Lung (tissue), 12 donors: Measurements from ENCODE around the gene OR56A1. TPM values are rescaled to one million over a fixed set of nuclear protein-coding genes. Genes with fewer than 3 reads are reported as not detected.

Source experiments
- ATAC-seq: fragments of 200-7000 bp; cut with Tn5 transposase; one replicate; pipeline ENCODE4 v1.9.1; 2020; ENCODE audit warnings: moderate number of reproducible peaks; ENCODE audit not compliant: insufficient read depth, low FRiP score
- DNase-seq, 3 donors: peaks; one replicate each; pipeline ENCODE4 v3.0.0-alpha.2; 2013 to 2017
- H3K27ac ChIP-seq, 2 donors: one replicate each; pipeline ENCODE4 v1.5.1; 2013; ENCODE audit warnings: mild to moderate bottlenecking in 2 of 2, moderate library complexity in 2 of 2, control low read depth in 1 of 2, inconsistent platforms in 1 of 2, low read depth in 1 of 2, low read length in 1 of 2
- H3K27me3 ChIP-seq, 3 donors: one replicate each; pipeline ENCODE4 v1.5.1; 2013; ENCODE audit warnings: low read length in 2 of 3; ENCODE audit not compliant: control insufficient read depth in 3 of 3, insufficient read depth in 3 of 3
- H3K36me3 ChIP-seq, 4 donors: one replicate each; pipeline ENCODE4 v1.5.1; 2013; ENCODE audit warnings: low read length in 4 of 4, mild to moderate bottlenecking in 1 of 4, moderate library complexity in 1 of 4; ENCODE audit not compliant: control insufficient read depth in 4 of 4, insufficient read depth in 4 of 4
- H3K4me1 ChIP-seq, 5 donors: one replicate each; pipeline ENCODE4 v1.5.1; 2013; ENCODE audit warnings: low read length in 5 of 5, mild to moderate bottlenecking in 2 of 5, moderate library complexity in 1 of 5; ENCODE audit not compliant: control insufficient read depth in 5 of 5, insufficient read depth in 5 of 5
- H3K4me3 ChIP-seq: one replicate; pipeline ENCODE4 v1.5.1; 2013; ENCODE audit warnings: mild to moderate bottlenecking, control low read depth, moderate library complexity
- H3K9ac ChIP-seq, 2 donors: one replicate each; pipeline ENCODE4 v1.5.1; 2013; ENCODE audit warnings: low read length in 2 of 2, control low read depth in 1 of 2; ENCODE audit not compliant: insufficient read depth in 1 of 2
- H3K9me3 ChIP-seq, 4 donors: one replicate each; pipeline ENCODE4 v1.5.1; 2013; ENCODE audit warnings: low read length in 3 of 4, mild to moderate bottlenecking in 1 of 4, moderate library complexity in 1 of 4; ENCODE audit not compliant: control insufficient read depth in 4 of 4, insufficient read depth in 3 of 4
- WGBS, 2 donors: extraction: QIAGEN DNeasy Blood & Tissue Kit; methylation state at CpG; one replicate each; pipeline ENCODE4 v1.1.7; 2013; 5-methylcytosine and 5-hydroxymethylcytosine counted together
- polyA plus RNA-seq, 2 donors: library from polyadenylated mRNA; stranded (reverse); fragments of 200-250 nt; gene quantifications; one replicate each; pipeline ENCODE4 v1.2.1, GENCODE V29; 2013
- total RNA-seq, 2 donors: library from RNA; depleted of rRNA in 1 of 2; stranded (reverse); fragments of >200 nt in 1 of 2; gene quantifications; one replicate each; pipeline ENCODE4 v1.2.1, GENCODE V29; 2014 to 2021
- TF ChIP-seq, protein P1 (sequence below): IDR thresholded peaks from 2 replicates; pipeline ENCODE4 v1.5.1; 2012; ENCODE audit warnings: mild to moderate bottlenecking; ENCODE audit errors: control extremely low read depth, extremely low read depth
- donor health status: control.
- donor health status: control.
- donor health status: Bipolar disorder and iron deficiency.
- donor health status: healthy.
- donor health status: DM: yes; HTN: yes; CAD: no.

The OR56A1 gene
- total and polyA plus RNA-seq, 4 donors: 0.09 TPM; not detected in 3

DNA sequence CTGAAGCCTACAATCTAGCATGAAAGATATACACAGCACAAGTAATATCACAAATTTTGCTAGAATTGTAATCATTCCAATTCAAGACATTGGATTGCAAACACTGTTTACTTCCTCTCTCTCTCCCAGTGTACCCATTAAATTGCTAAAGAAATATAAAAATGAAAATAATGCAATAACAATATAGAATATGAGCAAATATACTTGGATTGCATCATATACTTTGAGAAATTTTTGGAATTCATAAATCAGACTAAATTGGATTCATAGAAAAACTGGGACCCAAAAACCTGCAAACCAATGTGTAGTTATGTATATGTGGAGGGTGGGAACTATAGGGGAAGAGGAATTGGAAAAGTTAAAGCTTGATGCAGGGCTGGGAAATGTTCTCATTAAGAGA is 25.0 kb upstream of the OR56A1 start:
- Histone ChIP-seq H3K27ac (no peak overlapping the region), H3K36me3 (no peaks in the 10 kb centered on the region), H3K9me3 (no peaks in the 10 kb centered on the region), H3K27me3 (peaks cover 0 to 8% (median 1%) of the 10 kb centered on the region in 3 donors), H3K4me1 (no peaks in the 10 kb centered on the region), H3K4me3 (no peak overlapping the region), H3K9ac (no peak overlapping the region)
- TF ChIP-seq, protein P1, sequence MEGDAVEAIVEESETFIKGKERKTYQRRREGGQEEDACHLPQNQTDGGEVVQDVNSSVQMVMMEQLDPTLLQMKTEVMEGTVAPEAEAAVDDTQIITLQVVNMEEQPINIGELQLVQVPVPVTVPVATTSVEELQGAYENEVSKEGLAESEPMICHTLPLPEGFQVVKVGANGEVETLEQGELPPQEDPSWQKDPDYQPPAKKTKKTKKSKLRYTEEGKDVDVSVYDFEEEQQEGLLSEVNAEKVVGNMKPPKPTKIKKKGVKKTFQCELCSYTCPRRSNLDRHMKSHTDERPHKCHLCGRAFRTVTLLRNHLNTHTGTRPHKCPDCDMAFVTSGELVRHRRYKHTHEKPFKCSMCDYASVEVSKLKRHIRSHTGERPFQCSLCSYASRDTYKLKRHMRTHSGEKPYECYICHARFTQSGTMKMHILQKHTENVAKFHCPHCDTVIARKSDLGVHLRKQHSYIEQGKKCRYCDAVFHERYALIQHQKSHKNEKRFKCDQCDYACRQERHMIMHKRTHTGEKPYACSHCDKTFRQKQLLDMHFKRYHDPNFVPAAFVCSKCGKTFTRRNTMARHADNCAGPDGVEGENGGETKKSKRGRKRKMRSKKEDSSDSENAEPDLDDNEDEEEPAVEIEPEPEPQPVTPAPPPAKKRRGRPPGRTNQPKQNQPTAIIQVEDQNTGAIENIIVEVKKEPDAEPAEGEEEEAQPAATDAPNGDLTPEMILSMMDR: no peak
- ATAC-seq (no peak), DNase-seq (no peak)

- H3K4me1 ChIP-seq: no peaks in the 10 kb centered on the region
- no peaks in the 10 kb centered on the region for H3K36me3 ChIP-seq
- ATAC-seq (no peak), DNase-seq (no peak)
- TF ChIP-seq, protein P1: no peak
- WGBS, 2 donors: 74 to 81% methylated on average over 3 of the region's 3 CpGs
- H3K9me3 ChIP-seq: no peaks in the 10 kb centered on the region
- no peak overlapping the region for H3K9ac ChIP-seq
- H3K27me3 ChIP-seq: peaks cover 0 to 8% (median 0%) of the 10 kb centered on the region in 3 donors
- H3K4me3 ChIP-seq: no peak overlapping the region
- no peak overlapping the region for H3K27ac ChIP-seq
Observed at GRCh38 chr11:6052374-6052773, 21.8 kb upstream of the OR56A1 start.

DNA sequence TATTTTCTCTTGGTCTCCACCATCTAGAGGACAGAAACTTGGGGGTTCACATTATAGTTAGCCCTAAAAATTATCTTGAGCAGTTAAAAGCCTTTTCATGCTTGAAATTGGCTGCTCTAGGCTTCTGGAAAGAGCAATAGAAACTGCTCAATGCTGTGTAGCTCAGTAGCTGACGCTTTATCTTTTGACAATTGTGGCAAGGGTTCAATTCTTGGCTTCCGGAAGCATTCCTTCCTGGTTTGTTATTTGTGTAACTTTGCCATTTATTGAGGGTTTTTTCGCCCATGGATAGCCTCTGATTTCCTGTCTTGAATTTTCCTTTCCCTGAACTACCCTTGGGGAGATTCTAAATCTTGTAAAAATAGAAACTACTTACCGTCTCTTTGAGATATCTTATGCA is 10.3 kb upstream of the OR56A1 start:
- no peak for ATAC-seq
- Histone ChIP-seq H3K9me3 (no peaks in the 10 kb centered on the region), H3K4me1 (no peaks in the 10 kb centered on the region), H3K27me3 (no peaks in the 10 kb centered on the region), H3K4me3 (no peak overlapping the region), H3K36me3 (no peaks in the 10 kb centered on the region), H3K9ac (no peak overlapping the region), H3K27ac (no peak overlapping the region)
- DNase-seq: no peak
- 41 to 48% methylated on average over 4 of the region's 4 CpGs for WGBS, 2 donors
- TF ChIP-seq, protein P1: no peak

DNA sequence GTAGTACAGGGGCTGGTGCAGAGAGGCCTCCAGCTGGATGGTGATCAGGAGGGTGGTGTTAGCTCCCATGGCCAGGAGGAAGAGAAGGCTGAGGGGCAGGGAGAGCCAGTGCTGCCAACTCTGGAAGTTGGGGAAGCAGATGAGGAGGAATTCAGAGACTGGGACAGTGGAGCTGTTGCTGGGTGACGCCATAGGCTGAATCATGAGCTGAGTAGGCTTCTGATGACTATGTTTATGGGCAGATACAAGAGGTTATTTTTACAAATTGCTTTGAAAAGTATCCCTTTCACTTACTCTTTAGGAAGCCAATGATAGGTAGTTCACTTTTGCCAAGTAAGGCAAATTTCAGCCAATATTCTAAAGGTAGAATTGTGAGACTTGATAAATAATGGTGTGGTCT is 3.1 kb downstream of the OR56A1 start:
- no peaks in the 10 kb centered on the region for H3K9me3 ChIP-seq
- no peaks in the 10 kb centered on the region for H3K27me3 ChIP-seq
- no peaks in the 10 kb centered on the region for H3K4me1 ChIP-seq
- 94 to 100% methylated on average over 1 of the region's 1 CpG for WGBS, 2 donors
- TF ChIP-seq, protein P1: no peak
- no peak overlapping the region for H3K4me3 ChIP-seq
- H3K9ac ChIP-seq: no peak overlapping the region
- DNase-seq: no peak
- no peak overlapping the region for H3K27ac ChIP-seq
- ATAC-seq: no peak
- H3K36me3 ChIP-seq: no peaks in the 10 kb centered on the region
